CD4-positive, alpha-beta T cell treated with Interleukin-21 for 1 hour (primary cell): ENCODE data around the gene TMEM80.
"Not testable (repeated sequence)": the region's sequence is repeated elsewhere in the genome, so short reads cannot be mapped to it uniquely, and the experiment has no call there.

Experiments
- DNase-seq: peaks from one replicate; pipeline ENCODE4 v3.0.0-alpha.2; 2020

The TMEM80 gene

DNA sequence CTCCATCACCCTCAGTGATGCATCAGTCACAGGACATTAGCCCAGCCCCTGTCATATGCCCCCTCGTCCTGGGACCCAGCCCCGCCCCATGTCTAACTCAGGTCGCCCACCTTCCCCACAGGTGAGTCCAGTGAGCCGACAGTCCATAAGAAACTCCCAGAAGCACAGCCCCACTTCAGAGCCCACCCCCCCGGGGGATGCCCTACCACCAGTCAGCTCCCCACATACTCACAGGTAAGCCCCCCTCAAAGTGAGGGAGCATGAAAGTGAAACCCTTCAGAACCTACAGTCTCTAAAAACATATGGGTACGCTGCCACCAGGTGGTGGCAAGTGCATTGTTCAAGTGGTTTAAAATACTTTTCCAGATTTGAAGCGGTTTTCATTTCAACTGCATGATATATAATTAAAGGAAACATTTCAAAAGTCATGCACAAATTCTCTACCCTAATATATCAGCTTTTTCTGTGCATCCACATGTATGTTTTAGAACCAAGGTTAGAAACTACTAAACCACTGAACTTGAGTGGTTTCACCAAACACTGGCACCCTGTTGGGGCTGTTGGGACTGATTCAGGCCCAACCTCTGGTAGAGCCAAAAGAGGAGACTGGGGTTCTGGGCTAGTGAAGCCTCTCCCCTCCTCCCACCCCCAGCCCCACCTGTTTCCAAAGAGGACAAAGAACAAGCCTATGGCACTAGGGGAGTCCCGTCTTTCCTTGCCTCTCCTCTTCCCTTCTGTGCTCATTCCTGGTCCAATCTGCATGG, 27.7 kb downstream of the TMEM80 start:
- peak; percentile 74 for DNase-seq

DNA sequence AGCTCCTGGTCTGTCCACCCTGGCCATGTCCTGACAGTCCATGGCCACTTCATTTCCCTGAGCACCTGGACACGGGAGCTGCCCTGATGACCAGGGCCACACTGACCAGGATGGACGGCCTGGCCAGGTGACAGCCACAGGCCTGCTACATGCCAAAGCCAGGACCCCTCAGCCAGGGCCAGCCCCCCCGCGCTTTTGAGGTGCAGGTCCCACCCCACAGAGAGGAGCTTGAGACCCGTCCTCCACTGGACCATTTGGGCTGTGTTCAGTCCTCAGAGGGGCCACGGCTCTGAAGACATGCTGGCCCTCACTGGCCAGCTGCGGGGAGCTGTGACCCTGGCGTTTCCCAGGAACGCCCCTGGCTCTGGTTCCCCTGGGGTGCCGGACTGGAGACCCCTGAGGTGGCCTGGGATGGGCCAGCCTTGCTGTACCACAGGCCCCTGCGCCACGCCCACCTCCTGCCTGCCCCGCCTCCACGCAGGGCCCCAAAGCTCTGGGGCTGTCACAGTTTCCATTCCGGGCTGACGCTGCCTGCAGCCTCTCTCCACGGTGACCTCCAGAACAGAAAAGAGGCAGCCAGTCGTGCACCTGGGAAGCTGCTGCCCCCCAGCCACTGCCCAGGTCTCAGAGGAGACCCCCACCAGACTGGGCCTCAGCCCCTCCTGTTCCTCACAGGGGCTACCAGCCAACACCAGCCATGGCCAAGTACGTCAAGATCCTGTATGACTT, 28.6 kb downstream of the TMEM80 start:
- no peak for DNase-seq

DNA sequence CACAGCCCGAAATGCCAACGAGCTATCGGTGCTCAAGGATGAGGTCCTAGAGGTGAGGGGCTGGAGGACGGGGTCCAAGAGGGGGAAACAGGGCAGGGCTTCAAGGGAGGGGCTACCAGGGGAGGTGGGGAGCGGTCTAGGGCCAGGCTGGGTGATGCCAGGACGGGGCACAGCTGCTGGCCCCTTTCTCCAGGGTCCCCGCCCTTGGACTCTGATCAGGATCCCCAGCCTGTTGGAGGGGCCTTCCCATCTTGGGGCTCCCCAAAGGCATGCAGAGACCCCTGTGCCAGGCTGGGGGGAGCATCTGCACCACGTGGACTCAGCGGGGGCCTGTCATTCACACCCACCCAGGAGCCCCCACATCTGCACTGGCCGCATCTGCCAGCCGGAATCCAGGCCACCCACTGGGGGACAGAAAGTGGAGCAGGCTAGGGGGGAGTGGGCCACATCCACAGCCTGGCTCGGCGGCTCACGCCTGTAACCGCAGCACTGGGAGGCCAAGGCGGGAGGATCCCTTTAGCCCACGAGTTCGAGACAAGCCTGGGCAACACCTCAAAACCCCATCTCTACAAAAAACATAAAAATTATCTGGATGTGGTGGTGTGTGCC, 29.3 kb downstream of the TMEM80 start:
- DNase-seq, result no peak

DNA sequence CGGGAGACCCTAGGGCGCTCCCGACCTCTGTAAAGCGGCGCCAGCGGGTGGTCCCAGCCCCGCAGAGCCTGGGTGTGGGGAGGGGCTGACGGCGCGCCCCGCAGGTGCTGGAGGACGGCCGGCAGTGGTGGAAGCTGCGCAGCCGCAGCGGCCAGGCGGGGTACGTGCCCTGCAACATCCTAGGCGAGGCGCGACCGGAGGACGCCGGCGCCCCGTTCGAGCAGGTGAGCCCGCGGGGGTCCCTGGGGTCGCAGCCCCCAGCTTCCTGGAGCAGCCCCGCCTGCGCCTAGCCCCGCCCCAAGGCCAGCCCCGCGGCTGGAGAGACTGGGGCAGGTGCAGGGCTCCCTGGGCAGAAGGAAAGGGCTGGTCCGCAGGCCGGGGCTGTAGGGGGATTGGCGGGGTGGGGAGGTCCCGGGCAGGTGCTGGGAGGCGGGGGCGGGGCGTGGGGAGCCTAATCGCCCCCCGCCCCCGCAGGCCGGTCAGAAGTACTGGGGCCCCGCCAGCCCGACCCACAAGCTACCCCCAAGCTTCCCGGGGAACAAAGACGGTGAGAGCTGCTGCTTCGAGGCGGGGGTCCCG, 30.1 kb downstream of the TMEM80 start:
- peak; percentile 14 for DNase-seq

DNA sequence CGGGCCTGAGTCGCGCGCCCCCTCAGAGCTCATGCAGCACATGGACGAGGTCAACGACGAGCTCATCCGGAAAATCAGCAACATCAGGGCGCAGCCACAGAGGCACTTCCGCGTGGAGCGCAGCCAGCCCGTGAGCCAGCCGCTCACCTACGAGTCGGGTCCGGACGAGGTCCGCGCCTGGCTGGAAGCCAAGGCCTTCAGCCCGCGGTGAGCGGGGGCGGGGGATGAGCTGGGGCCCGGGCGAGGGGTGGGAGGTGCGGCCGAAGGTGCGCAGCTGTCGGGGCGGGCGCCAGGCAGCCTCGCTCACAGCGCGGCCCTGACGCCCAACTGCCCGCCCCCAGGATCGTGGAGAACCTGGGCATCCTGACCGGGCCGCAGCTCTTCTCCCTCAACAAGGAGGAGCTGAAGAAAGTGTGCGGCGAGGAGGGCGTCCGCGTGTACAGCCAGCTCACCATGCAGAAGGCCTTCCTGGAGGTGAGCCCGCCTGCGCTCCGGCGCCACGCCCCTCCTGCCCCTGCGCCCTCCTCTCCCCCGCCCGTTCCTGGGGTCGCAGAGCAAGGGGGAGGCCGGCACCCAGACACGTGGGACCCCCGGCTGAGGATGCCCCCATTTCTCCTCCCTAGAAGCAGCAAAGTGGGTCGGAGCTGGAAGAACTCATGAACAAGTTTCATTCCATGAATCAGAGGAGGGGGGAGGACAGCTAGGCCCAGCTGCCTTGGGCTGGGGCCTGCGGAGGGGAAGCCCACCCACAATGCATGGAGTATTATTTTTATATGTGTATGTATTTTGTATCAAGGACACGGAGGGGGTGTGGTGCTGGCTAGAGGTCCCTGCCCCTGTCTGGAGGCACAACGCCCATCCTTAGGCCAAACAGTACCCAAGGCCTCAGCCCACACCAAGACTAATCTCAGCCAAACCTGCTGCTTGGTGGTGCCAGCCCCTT, 30.9 kb downstream of the TMEM80 start:
- peak; percentile 54 for DNase-seq

DNA sequence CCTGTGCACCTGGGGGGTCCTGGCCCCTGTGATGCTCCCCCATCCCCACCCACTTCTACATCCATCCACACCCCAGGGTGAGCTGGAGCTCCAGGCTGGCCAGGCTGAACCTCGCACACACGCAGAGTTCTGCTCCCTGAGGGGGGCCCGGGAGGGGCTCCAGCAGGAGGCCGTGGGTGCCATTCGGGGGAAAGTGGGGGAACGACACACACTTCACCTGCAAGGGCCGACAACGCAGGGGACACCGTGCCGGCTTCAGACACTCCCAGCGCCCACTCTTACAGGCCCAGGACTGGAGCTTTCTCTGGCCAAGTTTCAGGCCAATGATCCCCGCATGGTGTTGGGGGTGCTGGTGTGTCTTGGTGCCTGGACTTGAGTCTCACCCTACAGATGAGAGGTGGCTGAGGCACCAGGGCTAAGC, 31.7 kb downstream of the TMEM80 start:
- no peak for DNase-seq

DNA sequence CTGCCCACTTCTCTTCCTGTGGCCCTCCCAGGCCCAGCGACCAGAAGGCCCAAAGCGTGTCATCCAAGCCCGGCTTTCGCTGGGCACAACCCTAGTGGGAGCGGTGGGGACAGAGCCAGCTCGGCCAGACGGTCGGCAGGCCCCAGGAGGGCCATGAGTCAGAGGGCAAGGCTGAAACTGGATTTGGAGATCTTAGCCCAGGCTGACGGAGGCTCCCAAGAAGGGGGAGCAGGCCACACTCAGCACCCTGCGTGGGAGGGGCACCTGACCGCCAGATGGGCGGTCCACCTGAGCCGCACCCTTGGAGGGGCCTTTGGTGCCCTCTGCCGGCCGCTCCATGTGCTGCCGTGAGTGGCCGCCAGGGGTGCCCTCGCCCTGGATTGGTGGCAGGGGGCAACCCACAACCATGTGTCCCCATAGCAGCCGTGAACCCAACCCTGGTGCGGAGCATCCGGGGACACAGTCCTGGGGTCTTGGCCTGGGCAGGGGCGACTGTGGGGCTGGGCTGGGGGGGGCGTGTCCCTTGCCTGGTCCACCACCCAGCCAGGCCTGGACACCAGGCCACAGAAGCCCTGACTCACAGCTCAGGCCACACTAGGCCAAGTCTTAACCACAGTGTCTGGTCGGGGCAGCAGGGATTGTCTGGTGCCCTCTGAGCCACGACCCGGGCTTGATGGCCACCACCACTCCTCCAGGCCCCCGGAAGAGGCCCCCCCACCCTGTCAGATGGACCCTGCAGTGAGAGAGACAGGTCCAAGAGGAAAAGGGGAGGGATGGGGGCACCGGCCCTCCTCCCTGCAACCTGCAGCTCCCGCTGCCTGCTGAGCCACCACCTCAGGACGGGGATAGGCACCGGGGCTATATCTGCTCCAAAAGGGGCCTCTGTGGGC, 32.5 kb downstream of the TMEM80 start:
- peak; percentile 84 for DNase-seq

DNA sequence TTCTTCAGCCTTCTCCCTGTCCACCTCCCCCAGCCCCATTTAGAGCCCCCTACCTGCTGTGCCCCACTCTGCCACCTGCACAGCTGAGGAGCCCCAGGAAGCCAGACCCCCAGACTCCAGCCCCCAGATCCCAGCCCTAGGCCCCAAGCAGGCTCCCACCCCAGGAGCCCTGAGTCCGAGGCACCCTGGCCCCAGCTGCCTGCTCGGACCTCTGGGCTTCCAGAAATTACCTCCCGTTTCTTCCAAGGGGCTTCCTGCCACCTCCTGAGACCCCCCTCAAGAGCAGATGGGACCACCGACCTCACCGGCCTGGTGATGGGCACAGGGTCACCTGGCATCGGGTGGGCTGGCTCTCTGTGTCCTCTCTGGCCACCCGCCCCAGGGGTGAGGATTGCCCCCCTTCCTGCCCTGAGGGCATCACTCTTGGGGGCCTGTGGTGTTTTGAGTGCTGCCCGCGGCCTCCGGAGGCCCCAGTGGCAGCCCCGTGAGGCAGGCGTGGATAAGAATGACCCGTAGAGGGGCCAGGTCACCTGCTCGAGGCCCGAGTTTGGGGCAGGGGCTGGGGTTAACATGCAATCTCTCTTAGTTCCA, 33.4 kb downstream of the TMEM80 start:
- DNase-seq, result no peak

DNA sequence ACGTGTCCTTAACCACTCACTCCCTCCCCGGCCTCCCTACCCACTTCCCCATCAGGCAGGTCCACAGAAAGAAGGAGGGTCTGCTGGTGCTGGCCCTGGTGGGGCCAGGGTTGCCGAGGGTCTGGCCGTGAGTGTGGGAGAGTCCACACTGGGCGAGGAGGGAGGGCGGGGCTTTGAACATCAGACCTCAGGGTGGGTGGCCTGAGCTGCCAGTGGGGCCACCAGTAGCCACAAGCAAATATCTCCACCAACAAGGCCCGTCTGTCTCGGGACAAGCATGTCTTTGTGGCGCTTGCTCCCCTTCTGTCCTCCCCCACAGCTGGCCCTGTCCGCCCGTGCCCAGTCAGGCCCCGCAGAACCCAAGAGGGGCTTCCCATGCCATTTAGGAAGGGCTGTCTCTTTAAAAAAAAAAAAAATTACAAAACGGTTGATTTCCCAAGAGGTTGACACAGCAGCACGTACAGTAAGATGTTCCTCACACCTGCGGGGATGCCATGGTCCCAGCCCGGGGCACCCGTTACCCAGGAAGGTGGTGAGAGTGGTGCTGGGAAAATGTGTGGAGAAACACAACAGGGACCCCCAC, 34.0 kb downstream of the TMEM80 start:
- DNase-seq, result no peak

DNA sequence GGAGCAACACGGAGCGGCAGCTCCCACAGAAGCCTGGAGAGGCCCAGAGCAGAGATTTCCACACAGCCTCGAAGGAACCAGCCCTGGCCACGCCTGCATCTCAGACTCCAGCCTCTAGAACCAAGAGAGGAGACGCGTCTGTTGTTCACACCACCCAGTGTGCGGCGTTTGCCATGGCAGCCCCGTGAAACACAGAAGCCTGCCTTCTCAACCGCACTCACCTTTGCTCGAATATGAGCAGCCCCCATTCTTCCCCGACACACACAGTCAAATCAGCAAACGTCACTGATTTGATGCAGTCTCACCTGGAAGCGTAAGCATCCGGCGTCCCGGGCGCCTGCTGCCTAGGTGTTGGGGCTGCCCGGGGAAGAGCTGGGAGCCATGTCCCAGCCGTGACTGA, 37.5 kb downstream of the TMEM80 start:
- no peak for DNase-seq

DNA sequence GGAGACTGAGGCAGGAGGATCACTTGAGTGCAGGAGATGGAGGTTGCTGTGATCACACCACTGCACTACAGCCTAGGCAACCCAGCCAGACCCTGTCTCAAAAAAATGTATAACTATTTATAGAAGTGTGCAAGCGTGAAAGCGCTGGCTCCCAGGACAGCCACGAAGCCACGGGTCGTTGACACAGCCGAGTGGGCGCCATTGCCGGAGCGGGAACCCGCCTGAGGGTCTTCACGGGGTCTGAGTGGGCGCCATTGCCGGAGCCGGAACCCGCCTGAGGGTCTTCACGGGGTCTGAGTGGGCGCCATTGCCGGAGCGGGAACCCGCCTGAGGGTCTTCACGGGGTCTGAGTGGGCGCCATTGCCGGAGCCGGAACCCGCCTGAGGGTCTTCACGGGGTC, 38.9 kb downstream of the TMEM80 start:
- not testable (repeated sequence) for DNase-seq

DNA sequence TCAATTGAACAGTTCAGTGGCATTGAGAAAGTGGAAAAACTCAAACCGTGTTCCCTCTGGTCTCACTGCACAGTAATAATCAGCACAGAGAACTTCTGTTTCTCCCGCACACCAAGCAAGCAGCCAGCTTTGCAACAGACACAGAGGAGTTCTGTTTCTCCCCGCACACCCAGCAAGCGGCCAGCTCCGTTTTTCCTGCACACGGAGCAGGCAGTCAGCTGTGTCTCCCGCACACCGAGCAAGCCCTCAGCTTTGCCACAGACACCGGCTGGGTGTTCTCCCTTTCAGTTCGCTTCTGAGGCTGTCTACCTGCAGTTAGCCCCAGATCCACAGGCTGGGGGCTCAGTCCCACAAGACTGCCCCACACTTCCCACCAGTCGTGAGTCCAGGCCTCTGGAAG, 41.8 kb downstream of the TMEM80 start:
- DNase-seq, result no peak

DNA sequence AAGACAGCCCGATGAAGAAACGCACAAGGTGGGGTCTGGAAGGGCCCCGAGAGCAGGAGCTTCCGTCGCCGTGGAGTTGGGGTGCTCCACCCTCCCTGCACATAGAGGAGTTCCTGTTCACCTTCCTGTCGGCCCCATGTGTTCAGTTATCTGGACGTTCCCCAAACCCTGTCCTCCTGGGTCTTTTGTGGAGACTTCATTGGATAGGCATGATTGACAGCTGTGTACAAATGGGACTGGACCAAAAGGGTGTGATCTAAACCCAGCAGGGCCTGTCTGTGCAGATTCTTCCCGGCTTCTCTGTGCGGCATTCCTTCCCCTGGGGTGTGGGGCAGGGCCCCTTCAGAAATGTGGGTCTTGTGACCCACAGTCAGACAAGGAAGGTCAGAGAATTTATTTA, 42.3 kb downstream of the TMEM80 start:
- DNase-seq, result not testable (repeated sequence)

DNA sequence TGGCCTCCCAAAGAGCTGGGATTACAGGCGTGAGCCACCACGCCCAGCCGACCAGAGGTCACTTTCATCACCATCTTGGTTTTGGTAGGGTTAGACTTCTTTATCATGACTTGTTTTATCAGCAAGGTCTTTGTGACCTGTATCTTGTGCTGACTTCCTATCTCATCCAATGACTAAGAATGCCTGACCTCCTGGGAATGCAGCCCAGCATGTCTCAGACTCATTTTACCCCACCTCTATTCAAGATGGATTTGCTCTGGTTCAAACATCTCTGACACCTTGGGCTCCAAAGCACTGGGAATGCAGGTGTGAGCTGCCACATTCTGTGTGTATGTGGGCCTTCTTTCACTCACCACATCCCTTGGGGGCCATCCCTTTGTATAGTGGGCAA, 46.5 kb downstream of the TMEM80 start:
- no peak for DNase-seq

DNA sequence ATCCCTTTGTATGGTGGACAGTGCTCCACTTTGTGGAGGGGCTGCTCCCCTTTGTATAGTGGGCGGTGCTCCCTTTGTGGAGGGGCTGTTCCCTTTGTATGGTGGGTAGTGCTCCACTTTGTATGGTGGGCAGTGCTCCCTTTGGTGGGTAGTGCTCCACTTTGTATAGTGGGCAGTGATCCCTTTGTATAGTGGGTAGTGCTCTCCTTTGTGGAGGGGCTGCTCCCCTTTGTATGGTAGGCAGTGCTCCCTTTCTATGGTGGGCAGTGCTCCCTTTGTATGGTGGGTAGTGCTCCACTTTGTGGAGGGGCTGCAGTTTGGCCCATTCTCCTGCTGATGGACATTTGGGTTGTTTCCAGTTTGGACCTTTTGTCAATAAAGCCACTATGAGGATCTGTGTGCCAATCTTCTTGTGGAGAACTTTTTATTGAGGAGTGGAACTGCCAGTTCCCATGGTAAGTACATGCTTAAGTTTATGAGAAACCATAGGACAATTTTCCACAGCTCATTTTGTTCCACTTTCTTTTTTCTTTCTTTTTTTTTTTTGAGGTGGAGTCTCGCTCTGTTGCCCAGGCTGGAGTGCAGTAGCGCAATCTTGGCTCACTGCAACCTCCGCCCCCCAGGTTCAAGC, 47.1 kb downstream of the TMEM80 start:
- DNase-seq, result no peak

DNA sequence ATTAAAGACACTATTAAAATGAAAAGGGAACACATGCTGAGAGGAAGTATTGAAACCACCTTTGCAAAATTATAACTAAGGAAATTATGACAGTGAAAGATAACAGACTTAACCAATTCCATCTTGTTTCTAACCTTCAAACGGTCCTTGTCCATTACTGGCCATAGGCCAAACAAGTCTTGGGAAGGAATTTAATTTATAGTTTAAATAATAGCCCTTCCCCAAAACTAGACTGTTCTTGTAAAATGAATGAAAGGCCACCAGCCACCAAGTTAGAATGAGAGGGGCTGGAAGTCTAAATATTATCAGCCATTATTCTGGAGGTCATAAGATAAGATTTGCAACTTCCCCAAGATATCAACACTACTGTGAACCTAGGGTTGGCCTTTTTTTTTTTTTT, 49.8 kb downstream of the TMEM80 start:
- no peak for DNase-seq

DNA sequence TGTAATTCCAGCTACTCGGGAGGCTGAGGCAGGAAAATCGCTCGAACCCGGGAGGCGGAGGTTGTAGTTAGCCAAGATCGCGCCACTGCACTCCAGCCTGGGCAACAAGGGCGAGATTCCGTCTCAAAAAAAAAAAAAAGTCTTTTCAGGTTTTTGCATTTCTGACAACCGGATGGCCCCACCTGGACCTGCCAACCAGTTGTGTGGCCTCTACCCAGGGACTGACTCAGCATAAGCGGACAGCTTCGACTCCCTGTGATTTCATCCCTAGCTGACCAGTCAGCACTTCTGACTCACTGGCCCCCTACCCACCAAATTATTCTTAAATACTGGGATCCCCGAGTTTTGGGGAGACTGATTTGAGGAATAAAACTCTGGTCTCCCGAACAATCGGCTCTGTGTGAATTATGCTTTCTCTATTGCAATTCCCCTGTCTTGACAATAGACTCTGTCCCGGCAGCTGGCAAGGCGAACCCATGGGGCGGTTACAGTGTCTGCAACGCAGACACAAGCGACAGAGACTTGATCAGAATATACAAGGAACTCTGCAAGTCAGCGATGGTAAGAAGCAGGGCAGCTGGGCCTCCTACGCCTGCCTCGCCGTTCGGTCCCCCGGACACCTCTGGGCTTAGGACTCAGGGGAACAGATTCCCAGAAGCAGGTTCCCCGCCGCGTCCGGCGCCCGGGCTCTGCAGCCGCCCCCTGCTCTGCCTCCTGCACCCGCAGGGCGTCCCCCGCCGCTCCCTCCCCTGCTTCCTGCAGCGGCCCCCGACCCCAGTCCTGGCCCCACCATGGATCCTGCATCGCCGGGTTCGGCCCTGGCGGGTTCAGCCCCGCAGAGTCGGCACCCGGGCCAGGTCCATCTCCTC, 50.9 kb downstream of the TMEM80 start:
- peak; percentile 17 for DNase-seq

DNA sequence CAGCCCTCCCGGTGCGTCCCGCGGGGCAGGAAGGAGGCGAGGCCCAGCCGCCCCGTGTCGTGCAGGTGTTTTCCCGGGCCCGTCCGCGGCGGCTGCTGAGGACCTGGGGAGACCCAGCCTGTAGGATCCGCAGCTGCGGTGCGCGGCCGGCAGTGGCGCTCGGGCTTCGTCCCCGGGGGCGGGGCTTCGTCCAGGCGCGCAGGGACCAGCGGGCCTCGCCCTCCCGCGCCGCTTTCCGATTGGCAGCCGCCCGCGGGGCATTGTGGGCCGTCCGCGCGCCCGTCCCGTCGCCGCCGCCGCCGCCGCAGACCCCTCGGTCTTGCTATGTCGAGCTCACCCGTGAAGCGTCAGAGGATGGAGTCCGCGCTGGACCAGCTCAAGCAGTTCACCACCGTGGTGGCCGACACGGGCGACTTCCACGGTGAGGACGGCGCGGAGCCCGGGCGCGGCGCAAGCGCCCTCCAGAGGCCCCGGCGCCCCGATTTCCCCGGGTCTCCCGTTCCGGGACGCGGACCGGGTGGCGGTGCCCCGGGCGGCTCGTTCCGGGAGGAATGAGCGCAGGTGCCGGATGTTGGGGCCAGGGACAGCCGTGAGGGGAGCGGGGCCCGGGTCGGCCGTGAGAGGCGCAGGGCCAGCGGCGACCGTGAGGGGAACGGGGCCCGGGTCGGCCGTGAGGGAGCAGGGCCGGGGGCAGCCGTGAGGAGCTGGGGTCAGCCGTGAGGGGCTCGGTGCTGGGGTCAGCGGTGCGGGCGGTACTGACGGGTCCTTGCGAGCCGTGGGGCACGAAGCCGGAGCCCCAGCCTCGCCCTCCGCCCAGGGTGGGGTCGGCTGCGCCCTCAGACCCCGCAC, 51.8 kb downstream of the TMEM80 start, which contains the start of gene TALDO1:
Gene TALDO1 (plus strand): TSS at position 307 of the 849 bp plus-strand sequence. CDS start 18 bp downstream, at position 325.
- DNase-seq, result peak; percentile 88
